SJSA1 (cell line): ENCODE results near the gene MMD. TPM values are rescaled to one million over a fixed set of nuclear protein-coding genes. Genes with fewer than 3 reads are reported as not detected.

Source experiments
- DNase-seq, 2 experiments: peaks; one replicate each; pipeline ENCODE4 v3.0.0-alpha.2; 2015 to 2020; ENCODE audit warnings: low spot score in 2 of 2, low read depth in 1 of 2
- H3K27ac ChIP-seq: fragments of 250-450 bp; sonication (Bioruptor Pico); 2 replicates; pipeline ENCODE4 v1.5.1; 2020; ENCODE audit warnings: mild to moderate bottlenecking, moderate library complexity
- H3K27me3 ChIP-seq: fragments of 250-450 bp; sonication (Bioruptor Pico); replicated peaks from 2 replicates; pipeline ENCODE4 v1.5.1; 2020; ENCODE audit warnings: mild to moderate bottlenecking, moderate library complexity
- H3K36me3 ChIP-seq: fragments of 250-450 bp; sonication (Bioruptor Pico); 2 replicates; pipeline ENCODE4 v1.5.1; 2020; ENCODE audit warnings: mild to moderate bottlenecking
- H3K4me1 ChIP-seq: fragments of 250-450 bp; sonication (Bioruptor Pico); replicated peaks from 2 replicates; pipeline ENCODE4 v1.6.1; 2021; ENCODE audit warnings: mild to moderate bottlenecking
- H3K4me3 ChIP-seq: fragments of 250-450 bp; sonication (Bioruptor Pico); 2 replicates; pipeline ENCODE4 v1.5.1; 2020; ENCODE audit warnings: mild to moderate bottlenecking
- H3K9me3 ChIP-seq: fragments of 250-450 bp; sonication (Bioruptor Pico); replicated peaks from 2 replicates; pipeline ENCODE4 v1.5.1; 2020; ENCODE audit warnings: mild to moderate bottlenecking
- total RNA-seq: library from RNA; depleted of rRNA; stranded (reverse); fragments of >200 nt; shearing (Covaris generic); gene quantifications from 2 replicates; pipeline ENCODE4 v1.2.3, GENCODE V29; 2014; rRNA removed

MMD gene
- total RNA-seq, 1 experiment from 2014 or later: 51.2 TPM

DNA sequence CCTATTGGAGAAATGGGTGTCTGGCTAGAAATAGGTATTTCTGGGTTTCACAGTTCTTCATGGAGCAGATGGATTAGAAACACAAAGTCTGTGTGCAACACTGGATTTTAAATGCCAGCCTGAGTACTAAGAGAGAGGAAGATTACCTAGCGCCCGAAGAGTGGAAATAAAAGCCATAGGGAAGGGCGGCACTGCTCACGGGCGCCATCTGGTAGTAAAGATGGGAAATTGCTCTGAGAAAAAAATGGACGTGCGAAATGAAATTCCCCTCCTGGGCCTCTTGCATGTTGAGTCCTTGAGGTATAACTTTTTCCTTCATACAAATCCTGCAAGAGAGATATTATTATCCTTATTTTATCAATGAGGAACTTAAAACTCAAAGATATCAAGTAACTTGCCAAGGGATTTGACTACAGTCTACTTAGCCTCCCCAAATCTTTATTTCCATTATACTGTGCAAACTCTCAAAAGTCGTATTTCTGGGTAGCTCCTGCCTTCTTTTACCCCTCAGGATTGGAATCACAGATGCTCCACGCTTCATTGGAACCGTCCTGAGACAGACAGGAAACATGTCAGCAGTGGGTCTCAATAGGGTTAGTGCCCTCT, 72.8 kb downstream of the MMD start:
- DNase-seq: peak in 1 of 2 experiments; percentile 45
- H3K4me3 ChIP-seq: no peak overlapping the region
- no peak overlapping the region for H3K27ac ChIP-seq
- H3K27me3 ChIP-seq: no peaks in the 10 kb centered on the region; the same call in 1 of the 2 replicates
- no peaks in the 10 kb centered on the region for H3K36me3 ChIP-seq
- no peaks in the 10 kb centered on the region for H3K9me3 ChIP-seq
- no peaks in the 10 kb centered on the region for H3K4me1 ChIP-seq

DNA sequence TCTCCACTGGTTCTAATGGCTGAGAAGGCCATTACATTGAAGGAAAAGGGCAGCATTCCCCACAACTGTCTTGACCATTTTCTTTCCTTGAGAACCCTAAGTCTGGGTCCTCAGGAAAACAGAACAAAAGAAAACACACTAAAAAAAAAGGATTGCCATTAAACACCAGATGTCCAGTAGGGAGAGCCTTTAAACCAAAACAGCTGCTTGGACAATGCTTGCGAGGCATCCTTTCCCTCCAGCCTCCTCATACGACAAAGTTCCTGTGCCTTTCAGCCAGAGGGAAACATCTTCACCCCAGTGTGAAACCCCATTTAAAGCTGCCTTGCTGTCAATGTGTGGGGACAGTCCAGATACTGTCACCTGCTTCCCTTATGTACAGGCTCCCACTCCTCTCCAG, 74.3 kb downstream of the MMD start:
- Histone ChIP-seq H3K27ac (no peak overlapping the region), H3K9me3 (no peaks in the 10 kb centered on the region), H3K36me3 (no peaks in the 10 kb centered on the region), H3K4me3 (no peak overlapping the region), H3K27me3 (no peaks in the 10 kb centered on the region; the same call in 1 of the 2 replicates), H3K4me1 (no peaks in the 10 kb centered on the region)
- no peak for DNase-seq

DNA sequence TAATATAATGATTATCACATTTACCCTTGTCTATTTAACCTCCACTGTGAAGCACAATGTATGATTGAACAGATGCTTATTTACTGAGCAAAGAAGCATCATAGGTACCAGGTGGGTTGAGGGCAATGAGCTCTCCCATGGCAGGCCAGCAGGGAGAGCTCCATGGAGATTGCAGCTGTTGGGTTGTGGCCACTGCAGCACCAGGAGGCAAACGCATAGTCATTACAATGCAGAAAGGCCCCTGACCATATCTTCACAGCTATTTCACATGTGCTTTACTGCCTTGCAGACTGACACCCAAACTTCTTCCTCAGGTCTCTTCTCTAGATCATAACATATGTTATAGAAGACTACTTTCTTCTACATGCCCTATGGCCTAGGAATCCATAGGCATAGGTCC, 75.0 kb downstream of the MMD start:
- Histone ChIP-seq H3K36me3 (no peaks in the 10 kb centered on the region), H3K4me1 (no peaks in the 10 kb centered on the region), H3K9me3 (no peaks in the 10 kb centered on the region), H3K27ac (no peak overlapping the region), H3K27me3 (no peaks in the 10 kb centered on the region; the same call in 1 of the 2 replicates), H3K4me3 (no peak overlapping the region)
- DNase-seq: no peak

- Histone ChIP-seq H3K27ac (no peak overlapping the region), H3K27me3 (no peaks in the 10 kb centered on the region), H3K36me3 (no peaks in the 10 kb centered on the region), H3K9me3 (no peaks in the 10 kb centered on the region), H3K4me1 (no peaks in the 10 kb centered on the region), H3K4me3 (no peak overlapping the region)
- DNase-seq: no peak
Observed at GRCh38 chr17:55345132-55345531, 76.5 kb downstream of the MMD start.

GRCh38 chr17:55344514-55344997, 77.1 kb downstream of the MMD start:
- Histone ChIP-seq H3K27me3 (no peaks in the 10 kb centered on the region), H3K9me3 (no peaks in the 10 kb centered on the region), H3K27ac (no peak overlapping the region), H3K4me1 (no peaks in the 10 kb centered on the region), H3K36me3 (no peaks in the 10 kb centered on the region), H3K4me3 (no peak overlapping the region)
- no peak for DNase-seq

DNA sequence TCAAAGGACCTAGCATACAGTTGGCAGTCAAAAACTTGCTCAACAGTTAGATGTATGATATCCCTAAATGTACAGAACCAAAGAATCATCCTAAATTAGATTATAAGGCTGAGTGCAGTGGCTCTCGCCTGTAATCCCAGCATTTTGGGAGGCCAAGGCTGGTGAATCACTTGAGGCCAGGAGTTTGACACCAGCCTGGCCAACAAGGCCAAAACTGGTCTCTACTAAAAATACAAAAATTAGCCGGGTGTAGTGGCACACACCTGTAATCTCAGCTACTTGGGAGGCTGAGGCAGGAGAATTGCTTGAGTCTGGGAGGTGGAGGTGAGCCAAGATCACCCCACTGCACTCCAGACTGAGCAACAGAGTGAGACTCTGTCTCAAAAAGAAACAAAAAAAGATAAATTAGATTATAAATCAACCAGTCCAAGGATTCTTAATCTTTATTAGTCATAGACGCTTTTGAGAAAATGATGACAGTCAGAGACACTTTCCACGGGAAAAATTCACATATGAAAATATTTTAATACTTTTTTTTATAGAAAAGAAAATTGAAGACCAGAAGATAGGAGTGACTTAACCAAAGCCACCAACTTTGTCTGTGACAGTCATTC, 77.6 kb downstream of the MMD start:
- H3K4me1 ChIP-seq: no peaks in the 10 kb centered on the region
- H3K36me3 ChIP-seq: no peaks in the 10 kb centered on the region
- no peaks in the 10 kb centered on the region for H3K27me3 ChIP-seq
- no peak for DNase-seq
- no peak overlapping the region for H3K27ac ChIP-seq
- no peak overlapping the region for H3K4me3 ChIP-seq
- no peaks in the 10 kb centered on the region for H3K9me3 ChIP-seq

DNA sequence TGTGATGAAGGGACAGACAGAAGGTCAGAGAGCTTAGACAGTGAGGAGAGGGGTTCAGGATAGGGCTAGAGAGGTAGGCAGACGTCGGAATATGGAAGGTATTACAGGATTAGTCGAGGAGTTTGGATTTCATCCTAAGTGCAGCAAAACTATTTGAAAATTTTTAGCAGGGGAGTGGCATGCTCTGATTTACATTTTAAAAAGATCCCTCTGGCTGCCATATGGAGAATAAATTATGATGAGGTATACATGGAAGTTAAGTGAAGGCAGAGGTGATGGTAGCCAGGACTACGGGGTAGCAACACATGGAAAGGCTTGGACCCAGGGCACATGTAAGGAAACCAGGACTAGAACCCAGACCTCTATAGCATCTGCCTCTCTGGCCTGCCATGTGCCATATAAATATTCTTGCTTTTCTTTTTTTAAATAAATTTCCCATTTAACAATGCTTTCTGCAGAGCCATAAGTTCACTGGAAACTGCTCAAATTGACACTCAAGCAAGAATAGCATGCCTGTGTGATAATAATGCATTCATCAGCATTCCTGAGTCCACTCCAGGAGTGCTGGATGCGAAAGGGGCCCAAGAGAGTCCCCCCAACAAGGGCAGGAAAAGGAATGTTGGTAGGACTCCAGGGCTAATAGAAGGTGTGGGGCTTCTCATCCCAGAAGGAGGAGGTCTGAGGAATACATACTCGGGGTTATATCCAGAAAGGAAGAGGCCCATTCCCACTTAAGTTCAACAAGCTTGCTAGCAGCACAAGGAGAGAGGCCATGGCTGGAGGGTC, 78.6 kb downstream of the MMD start:
- no peak overlapping the region for H3K27ac ChIP-seq
- H3K9me3 ChIP-seq: no peaks in the 10 kb centered on the region
- DNase-seq: no peak
- H3K4me1 ChIP-seq: no peaks in the 10 kb centered on the region
- no peaks in the 10 kb centered on the region for H3K36me3 ChIP-seq
- H3K27me3 ChIP-seq: no peaks in the 10 kb centered on the region
- no peak overlapping the region for H3K4me3 ChIP-seq

Other genes with a start within 250 kb of the MMD start
- 0.08 TPM in 1 of 2 replicates, not detected in the other for gene HLF, start 156.9 kb downstream of the MMD start, total RNA-seq
- gene SMIM36, start 89.6 kb upstream of the MMD start, total RNA-seq: not detected in 2 replicates